Stimulated activated naive CD4-positive, alpha-beta T cell treated with Interleukin-2 at 50 U/mL for 16 hours (primary cell): ENCODE results near the gene MAP1LC3B.

Experiments
- DNase-seq: peaks from one replicate; lab custom pipeline; 2025; lab: John Stamatoyannopoulos, UW

Gene MAP1LC3B

DNA sequence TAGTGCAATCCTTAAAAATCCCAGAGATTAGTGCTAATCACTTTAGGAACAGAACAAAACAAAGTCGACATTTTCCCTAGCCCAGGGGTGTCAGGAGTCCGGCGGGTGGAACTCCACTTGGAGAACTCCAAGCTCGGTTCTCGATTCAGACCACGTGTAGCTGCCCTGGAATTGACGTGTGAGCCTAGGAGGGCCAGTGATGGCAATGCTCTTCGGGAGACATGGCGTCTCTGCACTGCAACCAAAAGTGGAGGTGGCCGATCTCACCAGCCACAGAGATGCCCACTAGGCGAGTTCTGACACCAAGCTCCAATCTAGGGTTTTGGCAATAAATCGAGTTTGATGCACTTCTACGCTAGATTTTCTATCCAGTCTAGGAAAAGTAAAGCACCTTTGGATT is 17.6 kb downstream of the MAP1LC3B start:
- no peak for DNase-seq

DNA sequence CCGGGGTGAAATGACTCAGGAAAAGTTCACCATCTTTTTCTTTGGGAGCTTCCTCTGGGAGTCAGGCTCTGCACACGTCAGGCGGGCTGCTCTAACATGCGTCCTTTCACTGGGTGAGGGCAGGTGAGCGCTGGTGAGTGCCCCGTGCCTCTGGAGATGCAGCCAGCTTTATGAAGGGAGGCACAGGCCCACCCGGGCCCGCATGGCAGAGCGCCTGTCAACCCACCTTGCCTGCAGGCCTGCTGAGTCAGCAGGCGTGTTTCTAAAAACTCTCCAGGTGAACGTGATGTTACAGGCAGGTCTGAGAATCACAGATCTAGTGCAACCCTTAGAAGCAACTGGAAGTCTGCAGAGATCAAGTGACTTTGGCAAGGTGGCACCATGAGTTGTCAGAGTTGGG is 18.4 kb downstream of the MAP1LC3B start:
- no peak for DNase-seq

DNA sequence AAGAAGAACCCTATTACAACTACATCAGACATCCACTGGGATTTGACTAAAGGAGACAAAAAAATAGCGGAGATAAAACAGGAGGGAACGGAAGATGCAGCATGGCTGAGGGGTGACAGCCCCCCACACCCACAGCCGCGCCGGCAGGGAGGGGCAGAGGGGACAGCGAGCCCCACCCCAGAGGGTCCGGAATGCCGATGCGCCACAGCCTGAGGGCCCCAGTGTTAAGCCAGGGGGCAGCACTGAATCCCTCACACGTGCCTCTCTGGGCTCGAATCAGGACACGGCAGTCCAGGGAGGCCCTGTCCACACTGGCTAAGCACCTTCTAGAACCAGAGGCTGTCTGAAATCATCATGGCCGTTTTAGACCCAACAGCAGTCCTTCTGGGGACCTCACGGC is 18.8 kb downstream of the MAP1LC3B start:
- DNase-seq = no peak

DNA sequence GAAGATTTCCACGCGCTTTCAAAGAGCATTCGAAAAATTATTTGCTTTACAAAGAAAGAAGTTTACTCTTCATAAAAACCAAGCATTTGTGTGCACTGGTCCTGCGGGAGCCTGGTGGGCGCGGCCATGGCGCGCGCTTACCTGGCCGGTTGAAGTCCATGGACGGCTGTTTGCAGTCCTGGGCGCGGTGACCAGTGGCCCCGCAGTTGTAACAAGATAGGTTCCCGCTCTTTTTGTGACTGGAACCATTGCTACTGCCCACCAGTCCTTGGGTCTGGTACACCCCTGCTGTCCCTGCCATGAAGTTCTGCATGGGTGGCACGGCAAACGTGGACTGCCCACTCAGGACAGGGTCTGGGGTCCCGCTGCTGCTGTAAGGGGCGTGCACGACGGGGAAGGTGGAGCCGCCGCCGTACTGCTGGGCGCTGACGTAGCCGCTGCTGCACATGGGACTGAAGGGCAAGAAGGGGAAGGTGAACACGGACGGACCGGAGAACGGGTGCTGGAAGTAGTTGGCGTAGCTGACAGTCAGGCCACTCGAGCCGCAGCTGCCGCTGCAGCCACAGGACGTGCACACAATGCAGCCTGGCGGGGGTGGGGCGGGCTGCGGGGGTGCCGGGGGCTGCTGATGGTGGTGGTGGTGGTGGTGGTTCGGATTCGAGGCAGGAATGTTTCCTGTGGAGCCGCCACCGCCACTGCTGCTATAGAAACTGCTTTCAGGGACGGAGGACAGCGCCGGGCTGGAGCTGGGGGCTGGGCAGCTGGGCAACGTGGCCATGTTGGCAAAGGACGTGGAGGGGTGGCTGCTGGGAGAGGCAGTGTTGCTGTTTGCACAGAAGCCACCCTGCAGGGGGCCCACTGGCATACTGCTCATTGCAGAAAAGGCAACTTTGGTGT is 19.5 kb downstream of the MAP1LC3B start:
- no peak for DNase-seq

DNA sequence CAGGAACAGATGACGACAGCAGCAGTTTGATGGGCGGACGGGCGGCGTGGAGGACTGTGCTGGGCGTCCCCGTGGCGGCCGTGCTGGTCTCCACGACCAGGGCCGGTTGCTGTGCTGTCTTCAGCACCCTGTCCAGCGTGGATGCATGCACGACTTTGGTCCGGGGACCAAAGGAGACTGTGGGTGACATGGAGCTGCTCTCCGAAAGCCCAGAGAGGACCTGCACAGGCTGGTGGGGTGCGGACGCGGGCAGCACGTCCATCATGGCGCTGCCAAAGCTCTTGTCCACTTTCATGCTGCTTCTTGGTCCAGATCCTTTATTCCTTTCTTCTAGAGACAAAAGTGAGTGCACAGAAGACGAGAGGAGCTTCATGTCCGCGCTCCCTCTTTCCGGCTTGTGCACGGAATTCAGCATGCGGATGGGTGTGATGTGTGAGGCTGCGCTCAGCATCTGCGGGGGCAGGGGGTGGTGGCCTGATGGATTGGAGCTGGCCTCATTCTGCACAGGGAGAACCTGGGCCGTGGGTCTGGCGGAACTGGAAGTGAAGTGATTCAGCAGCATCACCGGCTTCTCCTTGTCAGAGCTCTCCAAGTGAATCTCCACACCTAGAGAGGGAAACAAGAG is 20.3 kb downstream of the MAP1LC3B start:
- DNase-seq = no peak

DNA sequence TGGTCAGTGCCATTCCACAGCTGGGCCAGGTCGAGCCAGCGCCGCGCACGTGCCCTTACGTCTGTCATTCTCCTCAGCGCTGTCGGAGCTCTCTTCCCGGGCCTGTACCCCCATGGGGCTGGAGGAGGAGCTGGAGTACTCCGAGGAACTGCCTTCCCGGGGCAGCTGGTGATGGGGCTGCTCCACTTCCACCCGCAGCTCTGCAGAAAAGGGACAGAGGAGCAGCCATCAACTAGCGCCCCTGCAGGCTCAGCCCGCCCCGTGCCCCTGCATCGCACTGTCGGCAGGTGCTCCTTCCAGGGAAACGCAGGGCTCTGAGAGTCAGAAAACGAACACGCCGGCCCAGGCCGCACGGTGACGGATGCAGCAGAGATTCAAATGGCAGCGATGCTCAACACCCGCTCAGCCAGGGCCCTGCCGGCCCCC is 20.9 kb downstream of the MAP1LC3B start:
- no peak for DNase-seq

DNA sequence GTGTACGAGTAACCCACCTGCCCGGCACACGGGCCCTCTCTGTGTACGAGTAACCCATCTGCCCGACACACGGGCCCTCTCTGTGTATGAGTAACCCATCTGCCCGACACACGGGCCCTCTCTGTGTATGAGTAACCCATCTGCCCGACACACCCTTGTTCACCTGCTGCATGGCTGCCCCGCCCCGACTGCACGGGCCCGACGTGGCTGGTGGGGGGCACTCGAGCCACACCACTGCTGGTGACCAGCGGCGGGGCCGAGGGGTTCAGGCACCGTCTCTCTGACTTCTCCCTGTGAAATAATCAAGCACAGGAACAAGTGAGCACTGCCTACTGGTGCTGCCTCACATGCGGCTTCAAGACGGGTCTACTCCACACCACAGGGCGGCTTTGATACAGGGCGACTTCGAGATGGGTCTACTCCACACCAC is 22.1 kb downstream of the MAP1LC3B start:
- no peak for DNase-seq

DNA sequence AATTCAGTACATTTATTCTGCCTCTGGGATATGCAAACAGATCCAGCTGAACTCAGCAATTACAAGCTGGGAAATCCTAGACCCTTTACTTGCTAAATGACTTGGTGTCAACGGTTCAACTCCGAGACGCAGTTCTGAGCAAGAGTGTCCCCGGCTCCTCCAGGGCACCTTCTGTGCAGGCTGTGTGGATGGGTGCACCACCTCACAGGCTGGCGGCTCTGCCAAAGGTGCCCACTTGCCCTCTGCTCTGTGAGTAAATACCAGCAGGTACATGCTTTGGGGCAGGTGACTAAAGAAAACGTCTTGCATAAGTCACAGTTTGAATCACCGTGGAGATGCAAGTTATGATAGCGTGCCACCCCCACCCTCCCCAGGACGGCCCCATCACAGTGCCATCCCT is 23.3 kb downstream of the MAP1LC3B start:
- no peak for DNase-seq

DNA sequence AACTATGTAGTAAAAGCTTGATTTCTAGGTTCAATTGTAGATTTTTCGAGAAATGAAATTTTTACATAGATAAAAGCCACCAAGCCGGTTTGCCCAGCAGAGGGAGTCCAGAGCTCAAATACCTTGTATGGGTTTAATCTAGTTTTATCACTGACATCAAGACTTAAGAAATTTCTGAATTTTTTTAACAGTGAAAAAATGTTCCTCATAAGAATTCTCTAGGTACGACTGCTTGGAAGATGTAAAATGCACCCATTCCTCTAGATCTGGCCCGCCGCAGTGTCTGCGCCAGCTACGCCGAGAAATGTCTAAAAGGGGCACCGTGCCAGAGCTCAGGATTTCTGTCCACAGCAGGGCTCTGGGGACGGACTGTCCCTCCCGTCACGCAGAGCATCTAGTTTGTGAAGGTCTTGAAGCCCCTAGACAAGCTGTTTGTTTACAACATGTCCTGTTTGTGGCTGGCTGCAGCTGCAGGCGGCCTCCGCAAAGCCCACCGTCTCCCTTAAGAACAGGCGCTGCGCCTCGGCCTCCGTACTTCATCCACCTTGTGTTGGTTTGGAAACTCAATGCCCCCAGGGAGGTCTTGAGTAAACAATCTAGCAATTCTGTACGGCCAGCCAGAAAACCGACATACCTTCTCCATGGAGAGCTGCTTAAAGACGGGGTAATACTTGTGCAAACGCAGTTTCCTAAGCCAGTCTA is 24.8 kb downstream of the MAP1LC3B start:
- DNase-seq = peak; percentile 4

DNA sequence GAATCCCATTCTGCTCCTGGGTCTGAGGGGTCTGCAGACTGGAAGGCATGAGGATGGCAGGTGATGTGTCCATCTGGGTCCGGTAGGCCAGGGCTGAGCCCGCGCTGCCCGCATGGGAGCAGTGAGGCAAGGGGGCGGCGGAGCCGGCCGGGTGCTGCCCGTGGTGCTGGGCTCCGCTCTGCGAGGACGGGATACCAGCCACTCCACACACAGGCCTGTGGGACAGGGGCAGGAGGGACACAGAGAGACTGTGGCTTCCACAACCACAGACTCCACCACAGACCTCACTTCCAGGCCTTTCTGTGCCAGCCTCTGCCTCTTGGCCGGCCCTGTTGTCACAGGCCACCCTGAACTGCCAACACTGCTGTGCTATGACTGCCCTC is 25.4 kb downstream of the MAP1LC3B start:
- DNase-seq = no peak

DNA sequence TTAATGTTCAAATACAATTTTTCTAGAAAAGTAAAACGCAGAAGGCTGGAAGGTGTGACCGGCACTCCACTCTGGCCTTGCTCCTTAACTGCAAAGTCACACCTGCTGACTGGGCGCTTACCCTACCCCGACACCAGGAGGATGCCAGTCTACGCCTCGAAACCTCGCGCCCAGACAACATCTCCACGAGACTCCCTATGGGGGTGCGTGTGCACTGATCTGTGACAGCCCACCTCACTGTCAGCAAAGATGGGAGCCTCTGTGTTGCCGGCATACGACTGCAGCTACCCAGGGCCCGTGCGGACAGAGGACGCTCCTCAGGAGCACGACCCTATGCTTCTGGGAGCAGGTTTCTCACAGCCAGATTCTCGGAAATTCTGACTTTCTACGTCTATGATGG is 26.1 kb downstream of the MAP1LC3B start:
- no peak for DNase-seq

DNA sequence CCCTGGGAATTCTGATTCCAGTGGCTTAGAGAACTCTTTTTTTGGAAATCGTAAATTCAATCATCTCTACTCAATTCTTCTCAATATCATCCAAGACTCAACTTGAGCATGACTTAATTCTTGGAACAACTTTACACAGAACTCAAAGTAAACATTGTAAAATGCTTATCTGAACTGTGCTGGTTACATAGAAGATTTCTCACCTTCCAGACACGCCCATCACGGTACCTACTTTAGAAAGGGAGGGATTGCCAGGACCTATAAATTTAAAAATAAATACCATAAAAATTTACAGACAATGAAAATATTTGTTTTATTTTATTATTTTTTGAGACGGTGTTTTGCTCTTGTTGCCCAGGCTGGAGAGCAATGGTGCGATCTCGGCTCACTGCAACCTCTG is 26.5 kb downstream of the MAP1LC3B start:
- DNase-seq = no peak

DNA sequence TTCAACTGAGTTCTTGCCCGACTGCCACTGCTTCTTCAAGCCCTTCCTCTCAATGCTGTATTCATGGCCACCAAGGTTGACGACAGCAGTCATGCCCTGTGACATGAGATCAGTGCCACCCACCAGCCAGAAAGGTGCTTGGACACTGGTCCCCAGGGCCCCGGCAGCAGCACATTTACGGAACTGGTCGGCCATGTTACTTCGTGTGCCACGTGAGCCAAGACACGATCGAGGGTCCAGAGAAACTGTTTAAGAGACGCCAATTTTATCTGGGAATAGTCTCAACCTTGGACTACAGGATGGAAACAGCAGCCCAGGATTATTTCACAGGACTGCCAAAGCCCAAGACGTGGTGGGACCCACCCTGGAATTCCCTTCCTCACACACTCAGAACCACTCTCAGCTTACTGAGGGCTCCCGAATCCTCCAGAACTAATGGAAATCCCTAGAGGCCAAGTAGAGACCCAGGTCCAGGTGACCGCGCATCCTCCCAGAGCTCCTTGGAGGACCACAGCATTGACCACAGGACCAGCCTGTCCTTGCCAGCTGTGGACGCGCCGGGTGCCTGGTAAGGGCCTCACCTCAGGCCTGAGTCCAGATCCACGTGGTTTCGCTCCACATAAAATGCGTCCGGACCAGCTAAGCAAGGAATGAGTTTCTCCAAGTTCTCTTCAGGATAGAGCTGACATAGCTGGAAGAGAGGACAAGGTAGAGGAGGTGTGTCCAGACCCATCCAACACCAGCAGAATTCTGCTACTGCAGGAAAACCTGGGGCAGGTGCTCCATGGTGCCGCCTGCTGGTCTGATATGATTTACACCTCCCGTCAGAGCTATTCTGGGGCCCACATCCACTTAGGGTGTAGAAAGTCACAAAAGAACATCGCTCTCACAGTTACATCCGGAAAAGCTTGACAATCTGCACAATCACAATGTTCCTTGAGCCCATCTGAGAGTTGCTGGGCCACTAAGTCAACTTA is 28.2 kb downstream of the MAP1LC3B start:
- no peak for DNase-seq

DNA sequence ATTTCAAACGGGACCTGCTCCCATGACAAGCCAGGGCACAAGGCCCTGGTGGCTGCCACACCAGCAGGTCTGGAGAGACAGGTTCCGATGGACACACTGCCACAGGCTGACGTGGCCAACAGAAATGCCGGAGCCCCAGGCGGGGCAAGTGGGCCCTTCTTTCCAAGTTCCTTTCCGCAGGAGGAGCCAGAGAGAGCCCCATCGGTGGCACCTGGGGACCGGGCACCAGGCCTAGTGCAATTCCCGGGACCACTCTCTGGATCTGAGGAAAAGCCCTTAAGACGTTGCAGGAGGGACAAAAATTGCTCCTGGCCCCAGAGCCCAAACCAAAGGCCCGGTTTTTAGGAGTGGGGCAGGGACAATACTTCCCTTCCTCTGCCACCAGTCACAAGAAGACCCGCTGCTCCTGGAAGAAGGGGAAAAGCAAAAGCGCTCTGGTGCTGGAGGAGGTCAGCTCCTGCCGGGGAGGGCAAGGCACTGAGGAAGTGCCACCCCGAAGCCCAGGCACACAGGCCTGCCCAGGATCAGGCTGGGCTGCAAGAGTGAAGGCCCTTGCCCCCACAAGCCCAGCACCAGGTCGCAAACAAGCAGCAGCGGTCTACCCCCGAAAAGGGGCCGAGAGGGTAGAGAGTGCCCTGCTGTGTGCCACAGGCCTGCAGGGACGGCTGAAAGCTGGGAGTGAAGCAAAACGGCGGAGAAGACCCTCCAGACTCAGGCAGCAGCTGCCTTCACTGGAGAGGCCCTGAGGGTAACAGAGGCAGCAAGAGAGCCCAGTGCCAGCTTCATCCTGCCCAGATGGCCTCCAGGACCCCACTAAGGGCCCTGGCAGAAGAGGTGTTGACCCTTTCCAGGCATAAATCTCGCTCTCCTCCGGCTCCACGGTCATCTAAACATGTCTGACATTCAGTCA is 29.1 kb downstream of the MAP1LC3B start:
- no peak for DNase-seq

DNA sequence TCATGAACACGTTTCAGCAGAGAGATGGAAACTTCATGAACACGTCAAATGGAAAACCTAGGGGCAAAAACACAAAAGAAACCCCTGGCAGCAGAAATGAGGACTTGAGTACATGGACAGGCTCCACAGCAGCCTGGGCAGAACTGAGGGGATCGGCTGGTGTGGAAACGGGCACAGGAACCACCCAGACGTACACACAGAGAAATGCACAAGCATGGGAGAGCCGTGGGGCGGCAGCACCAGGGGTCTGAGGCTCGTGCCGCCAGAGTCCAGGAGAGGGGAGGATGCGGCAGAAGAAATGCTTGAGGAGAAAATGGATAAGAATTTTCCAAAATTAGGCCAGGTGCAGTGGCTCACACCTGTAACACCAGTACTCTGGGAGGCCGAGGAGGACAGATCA is 30.0 kb downstream of the MAP1LC3B start:
- DNase-seq = no peak

DNA sequence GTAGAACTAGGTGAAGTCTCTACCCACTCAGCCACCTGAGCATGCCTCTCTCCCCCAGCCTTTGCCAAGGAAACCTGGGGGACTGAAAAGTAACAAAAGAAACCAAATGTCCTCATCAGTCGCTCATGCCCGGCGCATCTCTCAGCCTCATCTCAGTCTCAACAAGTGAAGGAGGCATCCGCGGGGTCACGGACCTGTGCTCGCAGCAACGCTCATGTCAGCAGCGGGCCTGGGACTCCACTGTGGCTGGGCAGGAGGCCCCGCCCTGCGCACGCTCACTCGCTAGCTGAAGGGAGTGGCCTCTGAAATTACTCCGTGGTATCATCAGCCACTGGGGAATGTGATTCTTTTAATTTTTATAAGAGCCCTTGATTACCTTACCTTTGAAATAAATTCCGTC is 31.3 kb downstream of the MAP1LC3B start:
- no peak for DNase-seq

DNA sequence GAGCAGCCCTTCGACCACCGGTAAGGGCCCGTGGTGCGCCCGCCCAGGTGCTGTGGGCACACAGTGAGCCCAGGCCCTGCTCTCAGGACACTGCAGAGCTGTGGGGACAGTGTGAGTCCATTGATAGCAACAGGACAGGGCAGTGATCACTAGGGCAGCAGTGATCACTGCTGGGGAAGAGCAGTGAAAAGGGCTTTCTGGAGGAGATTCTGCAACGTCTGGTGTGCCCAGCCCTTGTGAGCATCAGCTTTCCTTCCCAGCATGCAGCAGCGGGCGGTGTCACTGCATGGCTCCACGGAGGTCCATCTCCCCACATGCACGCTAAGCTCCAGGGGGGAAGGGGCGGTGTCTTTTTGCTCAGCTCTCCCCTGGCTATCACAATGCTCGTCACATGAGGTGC is 32.1 kb downstream of the MAP1LC3B start:
- DNase-seq = no peak

DNA sequence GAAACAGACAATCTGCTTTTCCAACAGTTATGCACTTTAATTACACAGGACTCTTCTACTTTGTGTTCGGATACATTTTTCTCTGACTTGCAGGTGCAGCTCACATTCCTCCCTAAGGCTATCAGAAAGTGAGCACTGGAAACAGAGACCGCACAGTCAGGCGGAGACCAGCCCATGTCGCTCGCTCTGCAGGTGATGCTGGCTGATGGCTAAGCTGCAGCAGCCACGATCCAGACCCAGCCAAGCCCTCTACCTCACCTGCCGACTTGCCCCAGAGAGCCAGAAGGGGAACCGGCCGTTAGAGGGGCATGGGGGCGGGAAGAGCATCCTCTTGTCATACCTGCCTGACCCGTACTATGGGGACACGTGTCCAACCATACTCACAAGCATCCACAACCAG is 33.8 kb downstream of the MAP1LC3B start:
- DNase-seq = no peak

DNA sequence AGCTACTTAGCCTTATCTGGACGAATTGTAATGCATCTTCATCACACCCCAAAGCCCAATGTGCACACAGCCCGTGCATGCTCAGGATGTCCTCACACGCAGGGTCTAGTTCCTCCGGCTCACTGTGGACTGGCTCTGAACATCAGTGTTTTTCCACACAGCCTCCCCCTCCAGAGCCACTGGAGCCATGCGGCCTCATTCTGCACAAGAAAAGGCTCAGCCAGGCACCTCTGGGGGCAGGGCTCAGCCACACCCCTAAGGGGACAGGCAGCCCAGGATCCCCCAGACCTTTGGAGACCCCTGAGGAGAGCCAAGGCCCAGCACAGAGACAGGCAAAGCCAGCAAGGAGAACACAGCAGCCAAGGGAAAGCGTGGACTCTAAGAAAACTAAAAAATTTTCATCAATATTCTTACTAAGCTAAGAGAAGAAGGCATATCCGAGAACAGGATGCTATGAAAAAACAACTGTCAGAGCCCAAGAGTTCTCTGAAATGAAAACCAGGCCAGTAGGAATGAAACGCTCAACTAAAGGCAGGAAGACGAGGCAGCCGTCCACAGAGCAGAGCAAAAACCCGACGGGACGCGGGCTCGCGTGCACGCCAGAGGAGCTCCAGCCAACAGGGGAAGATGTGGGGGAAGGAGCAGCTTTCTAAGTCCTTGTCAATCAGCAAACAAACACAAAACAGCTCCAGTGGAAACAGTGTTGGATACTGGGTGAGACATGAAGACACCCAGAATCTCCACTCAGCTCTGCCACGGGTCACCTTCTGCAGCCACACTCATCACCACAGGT is 34.5 kb downstream of the MAP1LC3B start:
- DNase-seq = no peak

DNA sequence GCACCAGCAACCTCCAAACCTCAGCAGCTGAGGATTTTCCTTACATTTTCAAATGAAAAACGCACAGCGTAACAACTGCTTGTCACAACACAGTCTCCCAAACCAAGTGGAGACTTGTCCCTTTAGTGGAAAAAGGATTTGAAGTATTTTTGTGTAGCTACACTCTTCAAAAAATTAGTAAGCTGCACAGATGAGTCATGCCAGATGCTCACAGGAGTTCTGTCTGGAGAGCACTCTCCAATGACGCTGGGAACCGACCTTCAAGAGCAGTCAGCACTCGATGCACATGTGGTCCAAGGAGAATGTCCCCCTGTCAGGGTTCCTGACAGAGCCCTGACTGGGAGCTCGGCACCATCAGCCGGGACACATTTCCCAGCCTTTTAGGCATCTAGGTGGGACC is 39.8 kb downstream of the MAP1LC3B start:
- DNase-seq = no peak
